GM19193 (cell line): Measurements from ENCODE around the gene ZNF846.
A peak's percentile ranks its signal among the peaks of the same experiment; 100 is the strongest.

Source experiments
- POLR2A ChIP-seq: IDR thresholded peaks from 4 replicates; pipeline ENCODE4 v1.6.1; 2011; ENCODE audit not compliant: insufficient read depth, insufficient read length; ENCODE audit errors: extremely low read depth

ZNF846 gene

DNA sequence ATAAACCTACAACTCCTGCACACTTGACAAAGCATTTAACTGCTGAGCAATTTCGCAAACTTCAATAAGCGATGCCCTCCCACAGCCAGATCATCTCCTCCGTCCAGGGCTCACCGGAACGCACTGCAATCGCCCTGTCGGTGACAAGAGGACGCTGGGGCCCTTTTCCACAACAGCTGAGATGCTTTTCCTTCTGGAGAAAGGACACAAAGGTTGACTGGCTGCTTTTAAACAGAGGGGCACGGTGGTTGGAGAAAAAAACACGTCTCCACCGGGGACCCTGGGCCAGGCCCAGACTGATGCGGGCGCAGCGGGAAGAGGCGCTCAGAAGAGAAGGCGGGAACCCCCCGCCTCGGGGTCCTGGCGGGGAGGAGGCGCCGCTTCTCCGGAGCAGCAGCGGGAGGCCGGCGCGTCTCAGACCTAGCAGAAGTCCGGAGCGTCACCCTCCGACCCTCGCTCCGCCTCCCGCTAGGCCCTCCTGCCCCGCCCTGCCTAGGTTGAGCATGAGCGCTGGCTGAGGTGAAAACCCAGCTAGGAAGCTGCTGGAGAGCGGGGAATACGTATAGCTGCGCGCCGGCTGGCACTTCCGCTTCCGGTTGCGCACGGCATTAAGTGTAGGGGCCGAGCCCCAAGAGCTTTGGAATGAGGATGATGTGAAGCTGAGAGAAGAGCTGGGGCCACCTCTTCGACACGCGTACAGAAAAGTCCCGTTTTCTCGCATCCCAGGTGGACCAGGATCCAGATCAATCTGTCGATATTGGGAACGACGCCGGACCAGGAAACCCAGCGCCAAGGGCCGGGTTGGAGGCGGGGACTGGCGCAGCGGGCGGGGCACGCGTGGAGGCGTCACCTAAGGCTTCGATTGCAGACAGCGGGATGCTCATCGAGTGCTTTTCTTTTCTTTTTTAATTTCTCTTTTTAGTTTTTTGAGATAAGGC, at the start of gene ZNF846:
ZNF846 (minus strand) TSS at position 564 of the 938 bp plus-strand sequence. CDS start 3,788 bp downstream, outside the sequence.
- peak; percentile 79 for TF ChIP-seq POLR2A

DNA sequence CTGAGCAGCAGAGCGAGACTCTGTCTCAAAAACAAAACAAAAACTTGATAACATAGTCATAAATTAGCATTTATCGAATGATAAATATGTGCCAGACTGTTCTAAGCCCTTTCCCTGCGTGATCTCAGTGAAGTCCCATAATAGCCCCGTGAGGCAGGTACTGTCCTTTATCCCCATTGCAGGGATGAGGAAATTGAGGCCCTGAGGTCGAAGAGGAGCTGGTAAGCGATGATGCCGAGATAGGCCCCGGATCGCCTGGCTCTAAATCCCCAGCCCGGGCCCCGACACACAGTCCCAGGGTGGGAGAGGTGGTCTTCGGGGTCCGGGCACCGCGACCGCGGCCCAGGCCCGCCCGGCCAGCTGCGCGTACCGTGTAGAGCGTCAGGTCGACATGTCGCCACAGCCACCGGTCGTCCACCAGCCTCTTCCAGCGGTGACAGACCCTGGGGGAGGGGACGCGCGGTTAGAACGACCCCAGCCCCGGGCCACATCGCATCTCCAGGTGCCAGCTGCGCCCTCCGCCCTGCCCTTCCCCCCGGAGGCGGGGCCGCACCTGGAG, 49.7 kb upstream of the ZNF846 start:
- no peak for TF ChIP-seq POLR2A

DNA sequence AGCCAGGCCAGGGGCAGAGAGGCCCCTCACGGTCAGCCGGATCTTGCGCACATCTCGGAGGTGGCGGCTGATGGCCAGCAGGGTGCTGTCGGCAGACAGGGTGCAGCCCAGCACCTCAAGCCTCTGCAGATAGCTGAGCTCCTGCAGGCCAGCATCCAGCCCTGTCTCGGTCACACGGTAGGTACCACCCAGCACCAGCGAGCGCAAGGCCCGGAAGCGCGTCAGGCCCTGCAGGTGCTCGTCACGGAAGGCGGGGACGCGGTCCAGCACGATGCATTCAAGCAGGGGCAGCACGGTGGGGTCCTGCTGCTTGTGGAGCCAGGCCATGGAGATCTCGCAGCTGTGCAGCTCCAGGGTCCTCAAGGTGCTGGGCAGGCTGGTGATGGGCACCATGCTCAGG, 42.6 kb upstream of the ZNF846 start:
- no peak for TF ChIP-seq POLR2A

GRCh38 chr19:9808855-9809824, 40.6 kb upstream of the ZNF846 start:
- TF ChIP-seq POLR2A: no peak

GRCh38 chr19:9806803-9807202, 38.3 kb upstream of the ZNF846 start:
- TF ChIP-seq POLR2A: no peak

DNA sequence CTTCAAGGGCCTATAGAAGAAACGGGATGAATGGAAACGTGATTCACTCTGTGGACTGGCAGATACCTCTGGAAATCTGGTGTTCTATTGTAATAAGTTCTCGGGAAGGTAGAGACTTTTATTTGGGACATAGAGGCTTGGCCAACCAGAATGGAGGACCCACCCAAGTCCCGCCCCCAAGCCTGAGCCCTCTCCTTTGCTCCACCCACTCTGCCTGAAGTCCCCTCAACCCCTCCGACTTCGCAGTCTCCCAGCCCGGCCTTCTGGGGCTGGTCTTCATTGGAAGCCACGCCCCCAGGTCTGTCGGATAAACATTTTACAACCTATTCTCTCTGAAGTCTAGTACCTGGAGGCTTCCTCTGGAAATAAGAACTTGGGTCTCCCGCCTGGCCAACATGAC, 33.4 kb upstream of the ZNF846 start:
- no peak for TF ChIP-seq POLR2A

GRCh38 chr19:9799162-9799561, 30.6 kb upstream of the ZNF846 start:
- no peak for TF ChIP-seq POLR2A

- TF ChIP-seq POLR2A: no peak
Observed at GRCh38 chr19:9797871-9798270, 29.3 kb upstream of the ZNF846 start.

DNA sequence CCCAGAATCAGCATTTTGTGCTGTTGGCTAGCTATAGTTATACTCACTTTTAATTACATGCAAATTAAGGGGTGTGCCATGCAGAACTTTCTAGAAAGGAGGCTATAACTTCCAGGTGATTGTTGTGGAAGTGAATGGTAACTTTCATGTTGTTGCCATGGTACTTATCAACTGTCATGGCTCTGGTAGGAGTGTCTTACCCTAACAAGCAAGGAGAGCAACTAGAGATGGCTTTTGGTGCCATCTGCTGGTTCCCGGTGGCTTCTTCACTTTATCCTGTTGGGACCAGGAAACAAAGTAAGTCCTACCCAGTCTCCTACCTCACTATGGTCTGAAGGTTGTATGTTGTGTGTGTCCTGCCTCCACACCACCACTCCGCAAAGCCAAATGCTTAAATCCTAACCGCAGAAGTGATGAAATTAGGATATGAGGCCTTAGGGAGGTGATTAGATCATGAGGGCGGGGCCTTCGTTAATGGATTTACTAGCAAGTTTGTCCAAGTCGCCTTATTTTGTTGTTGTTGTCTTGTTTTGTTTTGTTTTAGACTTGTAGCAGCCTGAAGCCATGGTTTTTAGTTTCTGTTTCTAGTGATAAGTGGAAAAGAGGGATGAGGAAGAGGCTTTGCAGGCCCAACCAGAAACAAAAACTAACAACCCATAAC, 27.7 kb upstream of the ZNF846 start:
- TF ChIP-seq POLR2A: no peak

DNA sequence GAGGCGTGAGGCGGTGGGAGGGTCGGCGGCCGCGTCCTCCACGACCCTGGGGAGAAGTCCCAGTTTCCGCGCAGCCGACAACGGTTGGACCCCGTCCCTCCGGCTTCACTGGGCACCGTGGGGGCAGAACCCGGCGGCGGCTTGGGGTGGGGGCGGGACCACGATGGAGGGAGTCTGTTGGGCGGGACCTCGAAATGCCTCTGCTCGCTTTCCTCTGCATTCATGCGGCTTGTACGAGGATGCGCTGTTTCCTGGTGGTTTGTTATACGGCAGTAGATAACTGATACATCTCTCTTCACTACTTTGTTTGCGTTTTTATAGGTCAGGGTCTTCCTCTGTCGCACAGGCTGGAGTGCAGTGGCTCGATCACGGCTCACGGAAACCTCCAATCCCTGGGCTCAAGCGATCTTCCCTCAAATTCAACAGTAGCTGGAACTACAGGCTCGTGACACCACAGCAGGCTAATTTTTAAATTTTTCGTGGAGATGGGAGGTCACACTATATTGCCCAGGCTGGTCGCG, 24.6 kb upstream of the ZNF846 start:
- TF ChIP-seq POLR2A: no peak

- TF ChIP-seq POLR2A: no peak
Observed at GRCh38 chr19:9792206-9793070, 23.9 kb upstream of the ZNF846 start.

- no peak for TF ChIP-seq POLR2A
Observed at GRCh38 chr19:9791552-9792205, 23.1 kb upstream of the ZNF846 start.

GRCh38 chr19:9789066-9789465, 20.5 kb upstream of the ZNF846 start:
- no peak for TF ChIP-seq POLR2A

GRCh38 chr19:9786819-9787218, 18.3 kb upstream of the ZNF846 start:
- TF ChIP-seq POLR2A: no peak

DNA sequence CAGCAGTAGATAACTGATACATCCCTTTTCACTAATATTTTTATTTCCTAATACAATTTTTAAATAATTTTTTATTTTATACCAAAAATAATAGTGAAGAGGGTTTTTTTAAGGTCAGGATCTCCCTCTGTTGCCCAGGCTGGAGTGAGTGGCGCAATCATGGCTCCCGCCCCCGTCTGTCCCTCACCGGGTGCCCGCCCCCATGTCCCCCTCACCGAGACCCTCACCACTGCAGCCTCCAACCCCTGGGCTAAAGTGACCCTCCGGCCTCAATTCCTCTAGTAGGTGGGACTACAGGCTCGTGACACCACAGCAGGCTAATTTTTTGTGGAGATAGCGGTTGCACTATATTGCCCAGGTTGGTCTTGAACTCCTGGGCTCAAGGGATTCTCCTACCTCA, 17.8 kb upstream of the ZNF846 start:
- TF ChIP-seq POLR2A: no peak
